Fibroblast of the aortic adventitia (primary cell): ENCODE results near the gene S100A9. TPM values are rescaled to one million over a fixed set of nuclear protein-coding genes. Genes with fewer than 3 reads are reported as not detected.

Experiments used
- DNase-seq: peaks from one replicate; pipeline ENCODE4 v3.0.0-alpha.2; 2010; ENCODE audit warnings: low read depth
- H3K4me3 ChIP-seq: 2 replicates; pipeline ENCODE4 v1.5.1; 2011; ENCODE audit warnings: low read depth, mild to moderate bottlenecking, control low read depth, low read length, moderate library complexity
- total RNA-seq: library from RNA; depleted of rRNA; stranded (reverse); fragments of >200 nt; gene quantifications from 2 replicates; pipeline ENCODE4 v1.2.3, GENCODE V29; 2012; ENCODE audit warnings: low replicate concordance
- TF ChIP-seq, protein P1 (sequence below): IDR thresholded peaks from 2 replicates; pipeline ENCODE4 v1.5.1; 2011; ENCODE audit warnings: mild to moderate bottlenecking, low read length, control low read depth, inconsistent platforms; ENCODE audit not compliant: insufficient read depth

S100A9 gene
- total RNA-seq, 1 donor = not detected

DNA sequence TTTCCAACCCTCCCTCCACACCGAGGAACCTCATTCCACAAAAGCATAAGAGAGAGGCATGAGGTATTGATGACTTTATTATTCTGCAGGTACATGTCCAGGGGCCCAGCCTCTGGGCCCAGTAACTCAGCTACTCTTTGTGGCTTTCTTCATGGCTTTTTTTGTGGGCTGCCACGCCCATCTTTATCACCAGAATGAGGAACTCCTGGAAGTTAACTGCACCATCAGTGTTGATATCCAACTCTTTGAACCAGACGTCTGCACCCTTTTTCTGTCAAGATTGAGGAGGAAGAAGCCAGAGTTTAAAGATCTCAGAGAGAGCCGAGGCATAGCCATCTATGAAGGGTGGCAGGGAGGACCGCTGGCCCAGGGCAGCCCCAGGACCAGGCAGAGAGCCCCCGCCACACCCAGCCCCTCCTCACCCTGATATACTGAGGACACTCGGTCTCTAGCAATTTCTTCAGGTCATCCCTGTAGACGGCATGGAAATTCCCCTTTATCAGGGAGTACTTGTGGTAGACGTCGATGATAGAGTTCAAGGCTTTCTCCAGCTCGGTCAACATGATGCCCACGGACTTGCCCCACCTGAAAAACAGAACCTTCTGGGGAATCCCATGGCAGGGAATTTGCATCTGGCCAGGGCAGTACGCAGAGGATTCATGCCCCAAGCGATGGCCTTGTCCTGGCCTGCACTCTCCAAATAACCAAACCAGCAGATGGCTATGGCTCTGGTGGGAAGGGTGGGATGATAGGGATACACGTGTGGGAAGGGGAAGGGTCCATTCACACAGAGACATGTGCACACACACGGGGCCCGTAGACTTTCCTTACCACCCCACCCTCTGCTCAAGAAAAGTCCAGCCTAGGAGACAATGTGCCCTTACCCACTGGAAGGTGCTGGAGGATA is 32.6 kb downstream of the S100A9 start:
- no peak overlapping the region for H3K4me3 ChIP-seq
- TF ChIP-seq, protein P1, sequence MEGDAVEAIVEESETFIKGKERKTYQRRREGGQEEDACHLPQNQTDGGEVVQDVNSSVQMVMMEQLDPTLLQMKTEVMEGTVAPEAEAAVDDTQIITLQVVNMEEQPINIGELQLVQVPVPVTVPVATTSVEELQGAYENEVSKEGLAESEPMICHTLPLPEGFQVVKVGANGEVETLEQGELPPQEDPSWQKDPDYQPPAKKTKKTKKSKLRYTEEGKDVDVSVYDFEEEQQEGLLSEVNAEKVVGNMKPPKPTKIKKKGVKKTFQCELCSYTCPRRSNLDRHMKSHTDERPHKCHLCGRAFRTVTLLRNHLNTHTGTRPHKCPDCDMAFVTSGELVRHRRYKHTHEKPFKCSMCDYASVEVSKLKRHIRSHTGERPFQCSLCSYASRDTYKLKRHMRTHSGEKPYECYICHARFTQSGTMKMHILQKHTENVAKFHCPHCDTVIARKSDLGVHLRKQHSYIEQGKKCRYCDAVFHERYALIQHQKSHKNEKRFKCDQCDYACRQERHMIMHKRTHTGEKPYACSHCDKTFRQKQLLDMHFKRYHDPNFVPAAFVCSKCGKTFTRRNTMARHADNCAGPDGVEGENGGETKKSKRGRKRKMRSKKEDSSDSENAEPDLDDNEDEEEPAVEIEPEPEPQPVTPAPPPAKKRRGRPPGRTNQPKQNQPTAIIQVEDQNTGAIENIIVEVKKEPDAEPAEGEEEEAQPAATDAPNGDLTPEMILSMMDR = no peak
- no peak for DNase-seq

DNA sequence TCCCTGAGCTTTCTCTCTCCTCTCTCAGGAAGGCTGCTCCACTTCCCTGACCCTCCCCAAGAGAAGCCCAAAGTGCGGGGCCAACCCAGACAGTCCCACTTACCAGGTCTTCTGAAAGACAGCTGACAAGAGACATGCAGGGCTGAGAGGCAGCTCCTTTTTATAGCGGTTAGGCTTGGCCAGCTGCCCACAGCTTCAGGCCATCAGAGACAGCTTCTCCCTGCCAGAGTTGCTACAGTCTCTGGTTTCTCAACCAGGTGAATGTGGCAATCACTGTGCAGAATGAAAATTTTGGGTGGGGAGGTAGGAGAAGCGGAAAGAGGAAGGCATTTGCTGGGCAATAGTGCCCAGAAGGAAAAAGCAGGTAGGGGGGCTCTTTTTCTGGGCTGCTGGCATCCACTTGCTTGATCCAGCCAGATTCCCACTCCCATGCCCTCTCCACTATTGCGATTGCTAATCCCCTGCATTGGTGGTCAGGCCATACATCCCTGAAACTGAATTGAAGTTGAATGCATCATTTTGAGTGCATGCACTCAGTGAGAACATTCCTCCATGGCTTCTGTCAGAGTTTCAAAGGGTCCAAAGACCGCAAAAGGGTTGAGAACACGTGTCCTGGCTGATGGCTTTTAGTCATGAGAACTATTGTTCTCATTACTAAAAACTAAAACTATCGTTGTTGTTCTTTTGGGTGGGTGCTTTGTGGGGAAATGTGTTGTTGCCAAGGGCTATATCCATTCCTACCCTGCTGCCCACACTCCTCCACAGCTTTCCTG is 33.5 kb downstream of the S100A9 start, which contains the start of gene S100A8:
Gene S100A8, minus strand, starts transcription at position 136 of the 773 bp plus-strand sequence. CDS start 538 bp downstream, outside the sequence.
- H3K4me3 ChIP-seq = no peak within 1 kb of the TSS
- no peak for DNase-seq
- TF ChIP-seq, protein P1 = no peak

DNA sequence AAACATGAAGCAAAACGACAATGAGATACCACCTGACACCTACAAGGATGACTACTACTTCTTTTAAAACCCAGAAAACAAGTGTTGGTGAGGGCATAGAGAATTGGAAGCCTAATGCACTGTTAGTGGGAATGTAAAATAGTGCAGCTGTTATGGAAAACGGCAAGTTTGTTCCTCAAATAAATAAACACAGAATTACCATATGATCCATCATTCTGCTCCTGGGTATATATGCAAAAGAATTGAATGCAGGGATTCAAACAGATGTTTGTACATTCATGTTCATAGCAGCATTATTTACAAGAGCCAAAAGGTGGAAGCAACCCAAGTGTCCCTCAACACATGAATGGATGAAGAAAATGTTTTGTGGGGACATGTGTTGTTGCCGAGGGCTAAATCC is 34.6 kb downstream of the S100A9 start:
- DNase-seq = no peak
- H3K4me3 ChIP-seq = no peak overlapping the region
- TF ChIP-seq, protein P1 = no peak

DNA sequence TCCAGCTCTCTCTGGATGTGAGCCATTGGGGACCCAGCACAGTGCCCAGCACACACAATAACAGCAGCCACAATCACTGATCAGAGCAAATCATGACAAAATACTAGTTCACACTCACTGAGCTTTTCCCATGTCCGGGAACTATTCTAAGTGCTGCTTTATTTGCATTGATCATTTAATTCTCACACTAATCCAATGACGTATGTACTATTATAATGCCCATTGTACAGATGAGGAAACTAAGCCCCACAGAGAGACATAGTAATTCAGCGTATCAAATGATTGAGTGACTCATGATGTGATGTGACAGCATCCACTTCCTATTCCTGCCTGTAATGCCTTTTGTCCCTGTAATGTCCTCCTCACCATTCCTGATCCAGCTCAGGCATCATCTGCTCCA is 35.2 kb downstream of the S100A9 start:
- no peak for DNase-seq
- TF ChIP-seq, protein P1 = no peak
- no peak overlapping the region for H3K4me3 ChIP-seq

DNA sequence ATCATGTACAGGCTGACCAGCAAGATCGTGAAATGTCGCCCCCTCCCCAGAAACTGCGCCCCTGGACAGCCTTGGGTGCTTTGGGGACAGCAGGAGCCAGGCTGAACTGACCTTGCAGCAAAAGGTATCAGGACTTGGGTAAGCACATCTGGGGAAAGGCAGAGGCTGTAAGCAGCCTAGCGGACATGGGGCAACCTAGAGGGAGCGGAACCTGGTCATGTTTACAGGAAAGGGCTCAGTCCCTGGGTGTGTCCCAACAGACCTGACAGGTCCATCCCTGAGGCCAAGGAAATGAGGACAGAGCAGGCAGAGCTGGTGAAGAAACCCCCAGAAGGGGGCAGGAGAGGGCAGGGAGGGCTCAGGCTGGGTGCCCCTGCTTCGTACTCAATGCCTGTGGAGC is 36.3 kb downstream of the S100A9 start:
- H3K4me3 ChIP-seq = no peak overlapping the region
- DNase-seq = no peak
- TF ChIP-seq, protein P1 = no peak

DNA sequence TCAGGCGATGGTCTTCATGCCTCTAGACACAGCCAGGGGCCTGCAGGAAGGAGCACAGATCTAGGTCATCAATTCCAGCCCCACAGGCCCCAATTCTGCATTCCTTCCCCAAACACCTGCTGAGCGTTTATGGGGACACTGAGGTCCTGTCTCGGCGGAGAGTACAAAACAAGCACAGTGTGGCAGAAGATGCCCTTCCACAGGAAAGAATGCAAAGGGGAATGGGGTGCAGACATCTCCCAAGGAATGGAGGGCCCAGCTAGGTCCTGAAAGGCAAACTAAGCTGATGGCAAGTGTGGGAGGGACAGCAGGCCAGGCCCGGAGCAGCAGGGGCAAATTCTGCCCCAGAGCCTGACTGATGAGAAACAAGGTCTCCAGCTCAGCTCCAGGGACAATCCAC is 36.7 kb downstream of the S100A9 start:
- TF ChIP-seq, protein P1 = no peak

More for the DNA sequence above, 36.7 kb downstream of the S100A9 start:
- DNase-seq = no peak
- no peak overlapping the region for H3K4me3 ChIP-seq
